IPS-18c (cell line): ENCODE measurements around the gene PROSER3.
"Not testable (repeated sequence)": the region's sequence is repeated elsewhere in the genome, so short reads cannot be mapped to it uniquely, and the experiment has no call there.

Experiments used
- H3K4me3 ChIP-seq: 2 replicates; pipeline ENCODE4 v1.7.0; 2013; ENCODE audit warnings: low read depth, mild to moderate bottlenecking, low read length, moderate library complexity; ENCODE audit not compliant: insufficient read depth
- H3K9me3 ChIP-seq: one replicate; pipeline ENCODE4 v1.6.1; 2013; ENCODE audit warnings: mild to moderate bottlenecking, low read length, moderate library complexity; ENCODE audit not compliant: control insufficient read depth, insufficient read depth

PROSER3 gene

GRCh38 chr19:35791814-35792279 lies 33.9 kb downstream of the PROSER3 start:
- Histone ChIP-seq H3K4me3 (no peak overlapping the region), H3K9me3 (no peaks in the 10 kb centered on the region)

GRCh38 chr19:35792312-35792711 lies 34.3 kb downstream of the PROSER3 start:
- Histone ChIP-seq H3K4me3 (no peak overlapping the region), H3K9me3 (no peaks in the 10 kb centered on the region)

- no peak overlapping the region for H3K4me3 ChIP-seq
Measured at GRCh38 chr19:35792888-35793287, 34.9 kb downstream of the PROSER3 start.

GRCh38 chr19:35793381-35794165 lies 35.6 kb downstream of the PROSER3 start:
- H3K4me3 ChIP-seq = no peak overlapping the region

More at GRCh38 chr19:35792888-35793287, 34.9 kb downstream of the PROSER3 start:
- no peaks in the 10 kb centered on the region for H3K9me3 ChIP-seq

GRCh38 chr19:35795564-35795963 lies 37.6 kb downstream of the PROSER3 start:
- H3K9me3 ChIP-seq, H3K4me3 ChIP-seq: not testable (repeated sequence)

More at GRCh38 chr19:35793381-35794165, 35.6 kb downstream of the PROSER3 start:
- no peaks in the 10 kb centered on the region for H3K9me3 ChIP-seq

GRCh38 chr19:35796645-35797542 lies 38.9 kb downstream of the PROSER3 start:
- Histone ChIP-seq H3K4me3 (peak overlapping the region; percentile 31; the same call in 1 of the 2 replicates), H3K9me3 (no peaks in the 10 kb centered on the region)

- peak overlapping the region; percentile 31; the same call in 1 of the 2 replicates for H3K4me3 ChIP-seq
Measured at GRCh38 chr19:35797663-35798062, 39.7 kb downstream of the PROSER3 start.

GRCh38 chr19:35801828-35802227 lies 43.9 kb downstream of the PROSER3 start:
- no peaks in the 10 kb centered on the region for H3K9me3 ChIP-seq
- H3K4me3 ChIP-seq = no peak overlapping the region

More at GRCh38 chr19:35797663-35798062, 39.7 kb downstream of the PROSER3 start:
- no peaks in the 10 kb centered on the region for H3K9me3 ChIP-seq

- Histone ChIP-seq H3K4me3 (no peak overlapping the region), H3K9me3 (no peaks in the 10 kb centered on the region)
Measured at GRCh38 chr19:35805526-35806102, 47.6 kb downstream of the PROSER3 start.

- H3K9me3 ChIP-seq = no peaks in the 10 kb centered on the region
- H3K4me3 ChIP-seq = no peak overlapping the region
Measured at GRCh38 chr19:35806597-35806996, 48.6 kb downstream of the PROSER3 start.

GRCh38 chr19:35807633-35808032 lies 49.7 kb downstream of the PROSER3 start:
- no peaks in the 10 kb centered on the region for H3K9me3 ChIP-seq
- H3K4me3 ChIP-seq = no peak overlapping the region

GRCh38 chr19:35811317-35812219 lies 53.6 kb downstream of the PROSER3 start:
- no peaks in the 10 kb centered on the region for H3K9me3 ChIP-seq
- no peak overlapping the region for H3K4me3 ChIP-seq

GRCh38 chr19:35812220-35813042 lies 54.5 kb downstream of the PROSER3 start, which contains the start of gene PRODH2:
Gene PRODH2, minus strand, starts transcription at chr19:35812845. Its CDS starts 40 bp downstream, at chr19:35812805.
- H3K4me3 ChIP-seq = no peak within 1 kb of the TSS
- no peaks in the 10 kb centered on the region for H3K9me3 ChIP-seq

GRCh38 chr19:35813043-35813890 lies 55.3 kb downstream of the PROSER3 start:
- no peak overlapping the region for H3K4me3 ChIP-seq

GRCh38 chr19:35816262-35816661 lies 58.3 kb downstream of the PROSER3 start:
- Histone ChIP-seq H3K4me3 (no peak overlapping the region), H3K9me3 (no peaks in the 10 kb centered on the region)

More at GRCh38 chr19:35813043-35813890, 55.3 kb downstream of the PROSER3 start:
- H3K9me3 ChIP-seq = no peaks in the 10 kb centered on the region
